GM21528 (cell line): ENCODE data around the gene CCT3.
"Not testable (repeated sequence)": the region's sequence is repeated elsewhere in the genome, so short reads cannot be mapped to it uniquely, and the experiment has no call there.

Experiments
- ATAC-seq: cut with Tn5 transposase; IDR thresholded peaks from one replicate; pipeline ENCODE4 v1.9.1; 2021; ENCODE audit warnings: mild to moderate bottlenecking, moderate library complexity; ENCODE audit not compliant: unreplicated experiment, low FRiP score

Gene CCT3

DNA sequence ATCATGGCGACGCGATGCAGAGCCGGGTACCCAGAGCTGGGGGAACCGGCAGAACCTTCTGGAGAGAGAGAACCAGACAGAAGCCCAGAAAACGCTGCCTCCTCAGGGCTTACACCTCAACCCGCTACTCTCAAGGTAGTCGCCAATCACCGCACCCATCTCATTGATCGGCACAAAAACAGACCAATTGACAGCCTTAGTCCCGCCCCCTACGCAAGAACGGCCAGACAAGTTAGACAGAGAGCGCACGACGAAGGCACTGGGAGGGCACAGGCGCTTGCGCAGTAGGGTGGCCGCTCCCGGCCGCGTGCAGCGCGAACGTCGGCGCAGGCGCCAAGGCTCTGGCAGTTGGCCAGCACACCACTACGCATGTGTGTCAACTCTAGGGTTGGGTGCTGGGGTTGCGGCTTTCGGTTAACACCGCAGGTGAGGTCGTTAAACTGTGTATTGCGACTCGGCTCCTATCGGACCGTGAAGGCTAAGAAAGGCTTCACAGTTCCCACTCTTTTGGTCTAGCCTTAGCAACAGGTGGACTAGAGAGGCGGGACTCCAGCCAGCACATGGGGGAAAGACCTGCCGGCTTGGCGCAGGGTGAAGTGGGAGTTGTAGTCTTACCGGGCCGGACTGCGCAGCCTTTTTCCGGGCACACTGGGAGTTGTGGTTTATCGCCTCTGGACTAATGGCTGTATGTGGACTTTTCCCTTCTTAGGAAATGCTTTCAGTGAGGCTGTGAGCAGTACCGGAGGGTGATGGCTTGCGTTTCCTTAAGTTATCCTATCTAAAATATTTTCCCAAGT lies at the start of gene CCT3, which contains the start of gene TSACC:
Gene CCT3, minus strand, starts transcription at position 113 of the 797 bp plus-strand sequence. Its CDS starts 108 bp downstream, at position 5.
Gene TSACC, plus strand, starts transcription at position 347 of the 797 bp plus-strand sequence. CDS start 1,232 bp downstream, outside the sequence.
- ATAC-seq, result peak; percentile 90

GRCh38 chr1:156387870-156388173 lies 49.7 kb upstream of the CCT3 start:
- ATAC-seq, result no peak

DNA sequence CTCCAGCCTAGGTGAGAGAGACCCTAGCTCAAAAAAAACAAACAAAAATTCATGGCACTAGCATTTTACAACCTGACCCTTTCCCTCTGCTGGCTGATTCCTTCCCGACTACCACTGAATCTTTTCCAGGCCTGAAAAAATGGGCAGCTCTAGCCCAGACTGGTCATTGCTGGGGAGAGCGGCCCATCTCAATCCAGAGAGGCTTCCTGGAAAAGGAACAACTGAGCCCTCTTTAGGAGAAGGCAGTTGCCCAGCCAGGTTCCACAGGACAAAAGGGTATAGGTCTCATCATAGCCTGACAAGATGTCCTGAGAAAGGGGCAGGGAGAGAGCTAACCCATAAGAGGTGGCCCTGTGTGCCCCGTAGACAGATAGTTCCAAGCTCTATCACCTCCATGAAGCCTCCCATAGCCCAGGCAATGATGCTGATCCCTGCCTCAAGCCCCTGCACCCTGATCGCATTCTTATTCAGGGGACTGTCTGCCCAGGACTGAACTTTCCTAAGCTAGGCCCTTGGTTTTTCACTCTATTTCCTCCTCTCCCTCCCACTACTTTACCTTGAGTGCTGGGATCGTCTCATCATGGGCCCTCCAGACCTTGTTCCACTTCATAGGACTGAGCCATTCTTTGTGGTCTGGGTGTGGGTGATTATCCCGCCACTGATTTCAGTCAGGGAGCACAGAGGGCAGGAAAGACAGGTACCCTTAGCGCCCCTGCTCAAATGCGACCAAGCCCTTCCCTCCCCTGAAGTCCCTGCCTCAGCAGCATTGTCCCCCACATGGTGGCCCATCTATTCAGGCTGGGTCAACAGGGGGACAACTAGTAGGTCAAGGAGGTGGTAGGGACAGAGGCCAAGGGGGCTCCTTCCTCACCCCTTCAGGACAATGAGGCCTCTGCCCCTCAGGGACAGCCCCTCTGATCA lies 49.1 kb upstream of the CCT3 start:
- no peak for ATAC-seq

GRCh38 chr1:156386134-156386901 lies 48.2 kb upstream of the CCT3 start:
- no peak for ATAC-seq

- no peak for ATAC-seq
Measured at GRCh38 chr1:156385534-156386031, 47.5 kb upstream of the CCT3 start.

DNA sequence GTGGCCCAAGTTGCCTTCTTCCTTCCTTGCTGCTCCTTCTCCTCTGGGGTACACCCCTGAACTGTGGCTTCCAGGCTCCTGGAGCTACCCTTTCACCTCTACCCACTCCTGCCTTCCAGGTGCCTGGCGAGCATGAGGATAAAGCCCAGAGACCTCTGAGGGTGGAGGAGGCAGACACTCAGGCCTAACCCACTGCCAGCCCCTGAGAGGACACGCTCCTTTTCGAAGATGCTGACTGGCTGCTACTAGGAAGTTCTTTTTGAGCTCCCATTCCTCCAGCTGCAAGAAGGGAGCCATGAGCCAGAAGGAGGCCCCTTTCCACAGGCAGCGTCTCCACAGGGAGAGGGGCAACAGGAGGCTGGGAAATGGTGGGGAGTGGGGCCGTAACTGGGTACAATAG lies 46.6 kb upstream of the CCT3 start:
- ATAC-seq, result no peak

DNA sequence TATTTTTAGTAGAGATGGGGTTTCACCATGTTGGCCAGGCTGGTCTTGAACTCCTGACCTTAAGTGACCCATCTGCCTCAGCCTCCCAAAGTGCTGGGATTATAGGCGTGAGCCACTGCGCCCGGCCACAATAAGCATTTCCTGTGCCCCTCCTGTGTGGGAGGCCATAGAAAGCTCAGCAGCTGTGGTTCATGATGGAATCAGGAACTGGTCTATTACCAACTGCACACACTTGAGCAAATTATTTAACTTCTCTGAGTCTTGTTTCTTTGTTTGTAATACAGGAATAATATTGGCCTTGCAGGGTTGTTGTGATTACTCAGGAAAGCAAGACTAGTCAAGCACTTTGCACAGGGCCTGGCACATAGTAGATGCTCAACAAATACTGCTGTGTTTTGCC lies 45.9 kb upstream of the CCT3 start:
- no peak for ATAC-seq

GRCh38 chr1:156383023-156383422 lies 44.9 kb upstream of the CCT3 start:
- no peak for ATAC-seq

DNA sequence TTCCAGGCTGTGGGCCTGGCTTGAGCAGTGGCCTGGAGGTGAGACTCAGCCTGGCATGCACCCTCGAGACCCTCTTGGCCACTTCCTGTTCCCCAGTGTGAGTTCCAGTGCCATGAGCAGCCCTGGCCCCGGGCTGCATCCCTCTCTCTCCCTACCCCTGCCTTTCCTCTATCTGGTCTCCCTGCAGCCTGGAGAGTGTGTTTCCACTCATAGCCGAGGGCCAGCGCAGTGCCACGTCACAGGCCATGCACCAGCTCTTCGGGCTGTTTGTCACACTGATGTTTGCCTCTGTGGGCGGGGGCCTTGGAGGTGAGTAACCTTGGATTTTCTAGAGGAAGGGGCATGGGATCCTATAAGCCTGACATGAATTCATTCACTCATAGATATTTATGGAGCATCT lies 44.5 kb upstream of the CCT3 start:
- no peak for ATAC-seq

- no peak for ATAC-seq
Measured at GRCh38 chr1:156379420-156380165, 41.5 kb upstream of the CCT3 start.

DNA sequence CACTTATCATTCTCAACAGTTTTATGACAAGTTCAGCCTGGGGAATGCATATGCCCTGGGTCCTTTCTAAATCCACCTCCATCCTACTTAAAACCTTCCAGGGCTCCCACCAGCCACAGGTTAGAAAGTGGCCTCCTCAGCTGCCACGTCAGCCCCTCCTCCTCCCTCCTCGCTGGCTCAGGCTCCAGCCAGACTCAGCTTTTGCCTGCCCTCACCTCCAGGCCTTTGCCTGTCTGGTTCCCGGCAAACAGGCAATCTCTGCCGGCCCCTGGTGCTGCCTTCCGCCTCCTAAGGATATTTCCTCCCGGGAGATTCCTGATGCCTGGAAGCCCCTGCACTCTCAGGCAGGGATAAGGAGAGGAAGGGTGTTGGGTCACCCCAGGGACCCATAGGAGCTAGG lies 40.5 kb upstream of the CCT3 start:
- no peak for ATAC-seq

DNA sequence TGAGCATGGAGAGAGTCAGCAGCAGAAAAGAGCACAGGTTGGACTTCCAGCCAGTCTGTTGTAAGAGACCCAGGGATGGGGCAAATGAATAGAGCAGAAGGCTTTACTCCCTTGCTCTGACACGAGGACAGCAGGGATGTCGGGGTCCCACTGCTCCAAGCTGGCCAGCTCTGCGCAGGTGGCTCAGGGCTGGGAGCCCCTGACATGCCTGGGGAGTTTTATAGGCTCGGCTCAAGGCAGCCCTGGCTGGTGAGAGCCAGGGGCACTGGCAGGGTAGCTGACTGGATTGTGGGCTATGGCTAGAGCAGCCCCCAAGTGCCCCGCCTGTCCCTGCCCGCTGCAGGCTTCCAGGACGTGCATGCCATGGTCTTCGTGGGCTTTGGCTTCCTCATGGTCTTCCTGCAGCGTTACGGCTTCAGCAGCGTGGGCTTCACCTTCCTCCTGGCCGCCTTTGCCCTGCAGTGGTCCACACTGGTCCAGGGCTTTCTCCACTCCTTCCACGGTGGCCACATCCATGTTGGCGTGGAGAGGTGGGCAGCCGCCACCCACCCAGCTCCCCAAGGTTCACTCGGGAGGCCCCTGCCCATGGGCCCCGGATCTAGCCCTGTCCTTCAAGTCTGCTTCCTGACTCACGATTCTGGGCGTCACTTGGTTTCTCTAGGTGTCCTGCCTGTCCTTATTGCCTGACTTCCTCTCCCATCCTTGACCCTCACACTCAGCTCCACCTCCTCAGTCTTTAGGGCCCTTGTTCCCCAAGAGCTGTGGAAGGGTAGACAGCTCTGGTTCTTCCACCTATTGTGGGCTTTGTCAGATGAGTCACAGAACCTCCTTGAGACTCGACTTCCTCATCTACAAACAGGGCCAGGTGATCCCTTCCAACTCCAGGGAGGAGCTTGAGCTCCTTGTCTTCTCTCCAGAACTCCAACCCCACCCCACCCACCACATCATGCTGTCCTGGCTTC lies 39.1 kb upstream of the CCT3 start:
- ATAC-seq, result no peak

- no peak for ATAC-seq
Measured at GRCh38 chr1:156376146-156376545, 38.1 kb upstream of the CCT3 start.

DNA sequence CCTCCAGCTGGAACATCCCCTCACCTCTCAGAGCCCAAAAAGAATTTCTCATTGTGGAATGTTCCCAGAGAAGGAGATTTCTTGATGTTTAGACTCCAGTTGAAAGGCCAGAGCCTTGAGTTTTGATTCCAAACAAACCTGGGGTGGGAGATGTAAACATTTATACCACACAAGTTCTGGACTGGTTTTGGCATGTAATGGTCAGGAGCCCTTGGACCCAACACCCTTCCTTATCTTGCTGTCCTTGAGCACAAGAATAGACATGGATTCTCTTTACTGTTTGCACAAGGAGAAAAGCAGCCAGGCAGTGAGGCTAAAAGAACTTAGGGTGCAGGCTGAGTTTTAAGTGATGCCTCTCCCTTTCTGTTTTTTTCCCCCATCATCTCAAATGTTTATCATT lies 35.5 kb upstream of the CCT3 start:
- ATAC-seq, result no peak

DNA sequence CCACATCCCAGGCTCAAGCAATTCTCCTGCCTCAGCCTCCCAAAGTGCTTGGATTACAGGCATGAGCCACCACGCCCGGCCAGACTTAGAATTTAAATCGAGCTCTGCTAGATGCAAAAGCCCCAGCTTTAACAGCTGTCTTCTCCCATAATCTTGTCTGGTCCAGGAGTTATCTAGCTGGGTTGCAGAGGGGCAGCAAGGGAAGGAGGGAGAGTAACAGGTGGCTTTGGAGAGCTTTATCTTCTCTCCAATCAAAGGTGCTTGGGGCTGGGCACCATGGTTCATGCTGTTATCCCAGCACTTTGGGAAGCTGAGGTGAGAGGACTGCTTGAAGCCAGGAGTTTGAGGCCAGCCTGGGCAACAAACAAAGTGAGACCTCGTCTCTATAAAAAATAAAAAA lies 34.8 kb upstream of the CCT3 start:
- ATAC-seq, result no peak

- ATAC-seq, result no peak
Measured at GRCh38 chr1:156372265-156372586, 34.1 kb upstream of the CCT3 start.

DNA sequence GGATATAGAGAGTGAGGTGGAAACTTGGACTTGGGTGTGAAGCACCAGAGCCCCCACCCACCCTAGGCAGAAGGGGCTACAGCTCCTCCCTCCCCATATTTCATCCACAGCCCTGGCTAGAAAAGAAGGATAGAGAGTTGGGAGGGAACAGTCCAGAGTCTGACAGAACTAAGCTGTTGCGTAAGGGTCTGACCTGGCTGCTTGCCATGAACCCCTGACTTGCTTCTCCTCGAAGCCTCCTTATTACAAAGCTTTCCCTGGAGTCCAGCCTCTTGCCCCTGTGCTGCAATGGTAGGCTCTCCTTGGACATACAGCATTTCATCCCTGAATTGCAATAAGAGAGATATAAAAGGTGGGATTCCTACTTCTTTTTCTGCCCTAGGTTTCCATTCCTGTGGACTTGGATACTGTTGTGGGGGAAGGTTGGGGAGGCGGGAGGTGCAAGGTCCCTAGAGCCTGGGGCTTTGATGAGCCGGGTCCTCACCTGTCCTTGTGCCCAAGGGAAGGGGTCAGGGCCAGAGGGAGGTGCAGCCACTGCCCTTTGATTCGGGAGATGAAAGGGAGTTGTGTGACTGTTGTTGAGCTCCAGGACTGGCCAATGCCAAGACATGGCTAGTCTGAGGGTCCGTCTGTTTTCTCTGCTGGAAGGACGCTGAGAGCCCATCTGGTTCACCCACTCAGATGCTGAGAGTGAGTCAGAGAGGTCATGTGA lies 33.6 kb upstream of the CCT3 start:
- no peak for ATAC-seq

DNA sequence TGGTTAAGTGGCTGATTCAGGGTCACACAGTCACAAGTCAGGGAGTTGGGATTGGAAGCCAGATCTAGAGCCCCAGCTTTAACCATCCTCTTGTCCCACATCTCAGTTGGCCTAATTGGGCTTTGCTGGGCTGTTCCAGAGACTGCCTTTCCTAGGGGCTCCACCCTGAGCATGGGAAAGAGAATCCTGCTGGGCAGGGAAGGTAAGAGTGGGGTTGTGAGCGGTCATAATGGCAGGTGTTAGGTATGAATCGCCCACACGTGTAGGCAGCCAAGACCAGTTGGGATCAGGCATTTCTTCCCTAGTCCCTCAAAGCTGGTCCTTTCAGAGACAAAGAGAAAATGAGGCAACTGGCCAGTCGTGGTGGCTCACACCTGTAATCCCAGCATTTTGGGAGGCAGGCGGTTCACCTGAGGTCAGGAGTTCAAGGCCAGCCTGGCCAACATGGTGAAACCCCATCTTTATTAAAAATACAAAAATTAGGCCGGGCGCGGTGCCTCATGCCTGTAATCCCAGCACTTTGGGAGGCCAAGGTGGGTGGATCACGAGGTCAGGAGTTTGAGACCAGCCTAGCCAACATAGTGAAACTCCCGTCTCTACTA lies 31.7 kb upstream of the CCT3 start:
- not testable (repeated sequence) for ATAC-seq
